ENCODE results near the gene CNTROB.
"Not testable (repeated sequence)": the region's sequence is repeated elsewhere in the genome, so short reads cannot be mapped to it uniquely, and the experiment has no call there.

The CNTROB gene

GRCh38 chr17:7953266-7953665 is 21.3 kb downstream of the CNTROB start:
- H3K9me3 ChIP-seq (ENCODE audit: control insufficient read depth, insufficient read depth, low read depth, low read length); H3K4me1 ChIP-seq (ENCODE audit: control insufficient read depth, insufficient read depth, low read length); POLR2A ChIA-PET; H3K27ac ChIP-seq (ENCODE audit: extremely low read depth, low read depth, low read length); H3K4me3 ChIP-seq (ENCODE audit: low read depth, low read length): not testable (repeated sequence)
- CTCF ChIA-PET = interaction anchor here (0.7 to 1.4 kb wide), 2 partner anchors 33 to 37 kb away, joined by 3 to 4 read pairs; no protein-coding TSS in a partner anchor
- H3K36me3 ChIP-seq (ENCODE audit: control insufficient read depth in 2 of 2, insufficient read depth in 1 of 2, low read length in 2 of 2) = peaks cover 20 to 24% of the 10 kb centered on the region in 2 experiments

- ChIA-PET POLR2A (interaction anchor here (0.6 to 1.0 kb wide), 3 partner anchors 16 to 23 kb away, joined by 3 read pairs; no protein-coding TSS in a partner anchor), CTCF (interaction anchor here (0.6 to 0.7 kb wide), 2 partner anchors 14 to 17 kb away, joined by 3 to 4 read pairs; no protein-coding TSS in a partner anchor)
- Histone ChIP-seq H3K9me3 (ENCODE audit: control insufficient read depth, insufficient read depth, low read depth, low read length) (no peaks in the 10 kb centered on the region), H3K36me3 (ENCODE audit: control insufficient read depth in 2 of 2, insufficient read depth in 1 of 2, low read length in 2 of 2) (peaks cover under 1 to 1% of the 10 kb centered on the region in 2 experiments; a peak in 2 of 3 replicates), H3K4me1 (ENCODE audit: control insufficient read depth, insufficient read depth, low read length) (no peaks in the 10 kb centered on the region), H3K4me3 (ENCODE audit: low read depth, low read length) (no peak overlapping the region), H3K27ac (ENCODE audit: extremely low read depth, low read depth, low read length) (no peak overlapping the region)
- TF ChIP-seq ZNF501 (tag by site-specific recombination; IDR thresholded peaks at IDR 0.05) (no peak), ZFHX2 (tag by site-specific recombination; conservative IDR thresholded peaks at IDR 0.05) (no peak), ZNF121 (tag by site-specific recombination; IDR thresholded peaks at IDR 0.05) (no peak), MZF1 (tag by site-specific recombination; IDR thresholded peaks at IDR 0.05; ENCODE audit: borderline replicate concordance) (no peak), GLIS2 (tag by site-specific recombination; IDR thresholded peaks at IDR 0.05) (no peak), ZNF10 (tag by site-specific recombination; IDR thresholded peaks at IDR 0.05) (no peak), ZNF423 (tag by site-specific recombination; IDR thresholded peaks at IDR 0.05) (no peak), ZNF580 (tag by site-specific recombination; IDR thresholded peaks at IDR 0.05) (no peak)
- TF ChIP-seq, protein P1, sequence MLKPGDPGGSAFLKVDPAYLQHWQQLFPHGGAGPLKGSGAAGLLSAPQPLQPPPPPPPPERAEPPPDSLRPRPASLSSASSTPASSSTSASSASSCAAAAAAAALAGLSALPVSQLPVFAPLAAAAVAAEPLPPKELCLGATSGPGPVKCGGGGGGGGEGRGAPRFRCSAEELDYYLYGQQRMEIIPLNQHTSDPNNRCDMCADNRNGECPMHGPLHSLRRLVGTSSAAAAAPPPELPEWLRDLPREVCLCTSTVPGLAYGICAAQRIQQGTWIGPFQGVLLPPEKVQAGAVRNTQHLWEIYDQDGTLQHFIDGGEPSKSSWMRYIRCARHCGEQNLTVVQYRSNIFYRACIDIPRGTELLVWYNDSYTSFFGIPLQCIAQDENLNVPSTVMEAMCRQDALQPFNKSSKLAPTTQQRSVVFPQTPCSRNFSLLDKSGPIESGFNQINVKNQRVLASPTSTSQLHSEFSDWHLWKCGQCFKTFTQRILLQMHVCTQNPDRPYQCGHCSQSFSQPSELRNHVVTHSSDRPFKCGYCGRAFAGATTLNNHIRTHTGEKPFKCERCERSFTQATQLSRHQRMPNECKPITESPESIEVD (tag by site-specific recombination; IDR thresholded peaks at IDR 0.05) = no peak
- TF ChIP-seq, protein P2, sequence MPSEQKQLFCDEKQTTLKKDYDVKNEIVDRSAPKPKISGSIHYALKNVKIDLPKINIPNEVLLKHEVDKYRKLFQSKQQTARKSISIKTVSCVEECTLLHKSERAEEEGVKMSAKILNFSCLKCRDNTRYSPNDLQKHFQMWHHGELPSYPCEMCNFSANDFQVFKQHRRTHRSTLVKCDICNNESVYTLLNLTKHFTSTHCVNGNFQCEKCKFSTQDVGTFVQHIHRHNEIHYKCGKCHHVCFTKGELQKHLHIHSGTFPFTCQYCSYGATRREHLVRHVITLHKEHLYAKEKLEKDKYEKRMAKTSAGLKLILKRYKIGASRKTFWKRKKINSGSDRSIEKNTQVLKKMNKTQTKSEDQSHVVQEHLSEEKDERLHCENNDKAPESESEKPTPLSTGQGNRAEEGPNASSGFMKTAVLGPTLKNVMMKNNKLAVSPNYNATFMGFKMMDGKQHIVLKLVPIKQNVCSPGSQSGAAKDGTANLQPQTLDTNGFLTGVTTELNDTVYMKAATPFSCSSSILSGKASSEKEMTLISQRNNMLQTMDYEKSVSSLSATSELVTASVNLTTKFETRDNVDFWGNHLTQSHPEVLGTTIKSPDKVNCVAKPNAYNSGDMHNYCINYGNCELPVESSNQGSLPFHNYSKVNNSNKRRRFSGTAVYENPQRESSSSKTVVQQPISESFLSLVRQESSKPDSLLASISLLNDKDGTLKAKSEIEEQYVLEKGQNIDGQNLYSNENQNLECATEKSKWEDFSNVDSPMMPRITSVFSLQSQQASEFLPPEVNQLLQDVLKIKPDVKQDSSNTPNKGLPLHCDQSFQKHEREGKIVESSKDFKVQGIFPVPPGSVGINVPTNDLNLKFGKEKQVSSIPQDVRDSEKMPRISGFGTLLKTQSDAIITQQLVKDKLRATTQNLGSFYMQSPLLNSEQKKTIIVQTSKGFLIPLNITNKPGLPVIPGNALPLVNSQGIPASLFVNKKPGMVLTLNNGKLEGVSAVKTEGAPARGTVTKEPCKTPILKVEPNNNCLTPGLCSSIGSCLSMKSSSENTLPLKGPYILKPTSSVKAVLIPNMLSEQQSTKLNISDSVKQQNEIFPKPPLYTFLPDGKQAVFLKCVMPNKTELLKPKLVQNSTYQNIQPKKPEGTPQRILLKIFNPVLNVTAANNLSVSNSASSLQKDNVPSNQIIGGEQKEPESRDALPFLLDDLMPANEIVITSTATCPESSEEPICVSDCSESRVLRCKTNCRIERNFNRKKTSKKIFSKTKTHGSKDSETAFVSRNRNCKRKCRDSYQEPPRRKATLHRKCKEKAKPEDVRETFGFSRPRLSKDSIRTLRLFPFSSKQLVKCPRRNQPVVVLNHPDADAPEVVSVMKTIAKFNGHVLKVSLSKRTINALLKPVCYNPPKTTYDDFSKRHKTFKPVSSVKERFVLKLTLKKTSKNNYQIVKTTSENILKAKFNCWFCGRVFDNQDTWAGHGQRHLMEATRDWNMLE (tag by site-specific recombination; conservative IDR thresholded peaks at IDR 0.05; ENCODE audit: low read depth) = no peak
- TF ChIP-seq, protein P3, sequence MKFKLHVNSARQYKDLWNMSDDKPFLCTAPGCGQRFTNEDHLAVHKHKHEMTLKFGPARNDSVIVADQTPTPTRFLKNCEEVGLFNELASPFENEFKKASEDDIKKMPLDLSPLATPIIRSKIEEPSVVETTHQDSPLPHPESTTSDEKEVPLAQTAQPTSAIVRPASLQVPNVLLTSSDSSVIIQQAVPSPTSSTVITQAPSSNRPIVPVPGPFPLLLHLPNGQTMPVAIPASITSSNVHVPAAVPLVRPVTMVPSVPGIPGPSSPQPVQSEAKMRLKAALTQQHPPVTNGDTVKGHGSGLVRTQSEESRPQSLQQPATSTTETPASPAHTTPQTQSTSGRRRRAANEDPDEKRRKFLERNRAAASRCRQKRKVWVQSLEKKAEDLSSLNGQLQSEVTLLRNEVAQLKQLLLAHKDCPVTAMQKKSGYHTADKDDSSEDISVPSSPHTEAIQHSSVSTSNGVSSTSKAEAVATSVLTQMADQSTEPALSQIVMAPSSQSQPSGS (tag by site-specific recombination; IDR thresholded peaks at IDR 0.05; ENCODE audit: low read depth) = no peak
These were observed 23.6 kb downstream of the CNTROB start for GRCh38 chr17:7955414-7956227.

All from HEK293 (cell line).